SK-N-SH (cell line): ENCODE data around the gene OR6B1. TPM values are rescaled to one million over a fixed set of nuclear protein-coding genes. Genes with fewer than 3 reads are reported as not detected.

Source experiments
- CTCF ChIA-PET: fragments of 300-600, 350-600 bp; formaldehyde crosslinking; extraction: SDS; loops from one replicate; lab custom pipeline; 2021; lab: Yijun Ruan, JAX
- POLR2A ChIA-PET: fragments of 350-600 bp; sonication (Branson Sonifier 250); formaldehyde crosslinking; extraction: SDS; loops from one replicate; lab custom pipeline; 2020; ENCODE audit warnings: antibody characterized with exemption, inconsistent platforms; lab: Yijun Ruan, JAX
- DNase-seq: peaks from one replicate; pipeline ENCODE4 v3.0.0; 2012
- H2AFZ ChIP-seq: fragments of 200-600 bp; sonication (generic); 2 replicates; pipeline ENCODE4 v1.8.1; 2016; ENCODE audit warnings: antibody characterized with exemption, mild to moderate bottlenecking, low read depth
- H3F3A ChIP-seq: fragments of 200-600 bp; sonication (generic); replicated peaks from 2 replicates; pipeline ENCODE3; 2016; ENCODE audit warnings: antibody characterized with exemption, mild to moderate bottlenecking; ENCODE audit not compliant: insufficient read depth
- H3K27ac ChIP-seq, 2 experiments: fragments of 200-500 bp in 1 of 2; fragments of 200-600 bp in 1 of 2; sonication (Bioruptor generic) in 1 of 2; sonication (generic), shearing (Covaris generic) in 1 of 2; 2 replicates each; pipeline versions ENCODE4 v1.5.1 to v1.6.1; 2014 to 2016; ENCODE audit warnings: low read depth in 2 of 2, inconsistent platforms in 1 of 2, low read length in 1 of 2, mild to moderate bottlenecking in 1 of 2, mixed read lengths in 1 of 2
- H3K27me3 ChIP-seq: fragments of 200-600 bp; sonication (generic), shearing (Covaris generic); 2 replicates; pipeline ENCODE4 v1.6.1; 2016; ENCODE audit warnings: mixed run types; ENCODE audit not compliant: insufficient read depth
- H3K36me3 ChIP-seq, 2 experiments: fragments of 200-500 bp in 1 of 2; fragments of 200-600 bp in 1 of 2; sonication (Bioruptor generic) in 1 of 2; sonication (generic) in 1 of 2; replicated peaks in 1 of 2; 2 replicates each; pipeline versions ENCODE3 to v1.5.1; 2014 to 2016; ENCODE audit warnings: low read length in 1 of 2, mild to moderate bottlenecking in 1 of 2; ENCODE audit not compliant: insufficient read depth in 2 of 2, control insufficient read depth in 1 of 2
- H3K4me1 ChIP-seq, 2 experiments: fragments of 200-500 bp in 1 of 2; fragments of 200-600 bp in 1 of 2; sonication (Bioruptor generic) in 1 of 2; sonication (generic), shearing (Covaris generic) in 1 of 2; 2 replicates each; pipeline versions ENCODE4 v1.5.1 to v1.6.1; 2014 to 2016; ENCODE audit warnings: low read depth in 1 of 2, low read length in 1 of 2, mixed run types in 1 of 2; ENCODE audit not compliant: insufficient read depth in 2 of 2, control insufficient read depth in 1 of 2
- H3K4me2 ChIP-seq: fragments of 200-600 bp; sonication (generic), shearing (Covaris generic); 2 replicates; pipeline ENCODE4 v1.6.1; 2017; ENCODE audit warnings: mixed run types
- H3K4me3 ChIP-seq, 2 experiments: fragments of 200-500 bp in 1 of 2; fragments of 200-600 bp in 1 of 2; sonication (Bioruptor generic) in 1 of 2; sonication (generic), shearing (Covaris generic) in 1 of 2; 2 replicates each; pipeline versions ENCODE4 v1.5.1 to v1.8.1; 2014 to 2016; ENCODE audit warnings: low read depth in 2 of 2, inconsistent platforms in 1 of 2, low read length in 1 of 2, mild to moderate bottlenecking in 1 of 2, mixed read lengths in 1 of 2, moderate library complexity in 1 of 2
- H3K79me2 ChIP-seq: fragments of 200-600 bp; sonication (generic); 2 replicates; pipeline ENCODE4 v1.8.1; 2017; ENCODE audit warnings: mild to moderate bottlenecking; ENCODE audit not compliant: insufficient read depth
- H3K9ac ChIP-seq: fragments of 200-600 bp; sonication (generic); 2 replicates; pipeline ENCODE4 v1.6.1; 2017; ENCODE audit warnings: mixed run types
- H3K9me2 ChIP-seq: fragments of 200-600 bp; sonication (generic); 2 replicates; pipeline ENCODE4 v1.6.1; 2017; ENCODE audit warnings: mixed run types
- H3K9me3 ChIP-seq: fragments of 200-600 bp; sonication (generic); 2 replicates; pipeline ENCODE4 v1.6.1; 2017; ENCODE audit warnings: mixed run types, mild to moderate bottlenecking, moderate library complexity
- H4K20me1 ChIP-seq: fragments of 200-600 bp; sonication (generic); 2 replicates; pipeline ENCODE4 v1.6.1; 2017; ENCODE audit warnings: mild to moderate bottlenecking, mixed run types; ENCODE audit not compliant: insufficient read depth
- EP300 ChIP-seq, 2 experiments: IDR thresholded peaks; 2 replicates each; pipeline versions ENCODE4 v1.4.0 to v1.6.1; 2012; ENCODE audit warnings: borderline replicate concordance in 1 of 2, low read depth in 1 of 2, low read length in 1 of 2
- EZH2phosphoT487 ChIP-seq: fragments of 200-600 bp; sonication (generic); IDR thresholded peaks from 2 replicates; pipeline ENCODE4 v1.6.1; 2017; ENCODE audit warnings: low read depth, mixed run types, mild to moderate bottlenecking, antibody characterized with exemption, moderate library complexity, borderline replicate concordance
- FOSL2 ChIP-seq: IDR thresholded peaks from 2 replicates; pipeline ENCODE4 v1.4.0; 2012; ENCODE audit warnings: low read depth, mild to moderate bottlenecking, moderate library complexity, borderline replicate concordance
- FOXJ3 ChIP-seq: sonication (generic); formaldehyde crosslinking; IDR thresholded peaks from 2 replicates; pipeline ENCODE4 v1.5.1; 2020; ENCODE audit warnings: mild to moderate bottlenecking, missing genetic modification reagents
- GABPA ChIP-seq: IDR thresholded peaks from 2 replicates; pipeline ENCODE4 v1.4.0; 2012; ENCODE audit warnings: low read depth, mild to moderate bottlenecking
- GATA2 ChIP-seq: sonication (generic); formaldehyde crosslinking; IDR thresholded peaks from 2 replicates; pipeline ENCODE4 v1.5.0; 2020; ENCODE audit warnings: mild to moderate bottlenecking, missing genetic modification reagents
- MEF2A ChIP-seq: IDR thresholded peaks from 2 replicates; pipeline ENCODE4 v1.4.0; 2012; ENCODE audit warnings: low read depth, borderline replicate concordance
- MXI1 ChIP-seq: IDR thresholded peaks from 2 replicates; pipeline ENCODE4 v1.6.1; 2012; ENCODE audit warnings: mild to moderate bottlenecking, low read depth, low read length, improper control_type of control experiment
- NRF1 ChIP-seq: IDR thresholded peaks from 2 replicates; pipeline ENCODE4 v1.6.1; 2012; ENCODE audit warnings: low read depth, mild to moderate bottlenecking, low read length
- PBX3 ChIP-seq: IDR thresholded peaks from 2 replicates; pipeline ENCODE4; 2012
- RCOR1 ChIP-seq: fragments of 150-350 bp; IDR thresholded peaks from 2 replicates; pipeline ENCODE4 v1.6.1; 2017; ENCODE audit warnings: antibody characterized with exemption, low read length
- RFX5 ChIP-seq: IDR thresholded peaks from 2 replicates; pipeline ENCODE4 v1.6.1; 2012; ENCODE audit warnings: mild to moderate bottlenecking, improper control_type of control experiment, low read length
- RXRA ChIP-seq: IDR thresholded peaks from 2 replicates; pipeline ENCODE4 v1.4.0; 2012; ENCODE audit warnings: low read depth, mild to moderate bottlenecking, borderline replicate concordance
- SIN3A ChIP-seq: IDR thresholded peaks from 2 replicates; pipeline ENCODE4 v1.6.1; 2012; ENCODE audit warnings: low read depth, mild to moderate bottlenecking, low read length, moderate library complexity, borderline replicate concordance
- TAF1 ChIP-seq: IDR thresholded peaks from 2 replicates; pipeline ENCODE4 v1.6.1; 2012; ENCODE audit warnings: low read depth, mild to moderate bottlenecking, low read length, moderate library complexity, borderline replicate concordance
- TCF12 ChIP-seq: IDR thresholded peaks from 2 replicates; pipeline ENCODE4 v1.4.0; 2012
- TEAD4 ChIP-seq: IDR thresholded peaks from 2 replicates; pipeline ENCODE4 v1.4.0; 2012; ENCODE audit warnings: mild to moderate bottlenecking, borderline replicate concordance; ENCODE audit not compliant: insufficient read depth
- YY1 ChIP-seq: IDR thresholded peaks from 2 replicates; pipeline ENCODE4 v1.4.0; 2012; ENCODE audit warnings: low read depth, mild to moderate bottlenecking
- WGBS: methylation state at CpG from one replicate; pipeline ENCODE4 v1.1.6; 2017; ENCODE audit warnings: low lambda C conversion rate; 5-methylcytosine and 5-hydroxymethylcytosine counted together
- polyA plus RNA-seq, 3 experiments: library from polyadenylated mRNA; depleted of rRNA; stranded (reverse); fragments of >200 nt; gene quantifications; 2 replicates each; pipeline ENCODE4 v1.2.3, GENCODE V29; 2012
- TF ChIP-seq, protein P1 (sequence below): fragments of 150-350 bp; IDR thresholded peaks from 2 replicates; pipeline ENCODE4 v1.6.1; 2016; ENCODE audit warnings: mild to moderate bottlenecking, low read depth, low read length

Gene OR6B1
- polyA plus RNA-seq, 1 of the 3 experiments (the other 2 are of a cell fraction) = not detected

- Histone ChIP-seq H3K4me3 (no peak overlapping the region), H3K79me2 (no peaks in the 10 kb centered on the region), H3K9ac (no peak overlapping the region), H3K4me1 (no peaks in the 10 kb centered on the region), H2AFZ (no peak overlapping the region), H3K27me3 (peaks cover 12% of the 10 kb centered on the region; the same call in 1 of the 2 replicates), H3F3A (no peaks in the 10 kb centered on the region), H3K4me2 (no peak overlapping the region), H3K9me3 (no peaks in the 10 kb centered on the region), H3K27ac (no peak overlapping the region), H3K36me3 (no peaks in the 10 kb centered on the region), H4K20me1 (no peaks in the 10 kb centered on the region), H3K9me2 (no peaks in the 10 kb centered on the region)
- no peak for DNase-seq
- TF ChIP-seq PBX3 (no peak), RFX5 (no peak), RCOR1 (no peak), TEAD4 (no peak), FOXJ3 (CRISPR knock-in tag) (no peak), SIN3A (no peak), MXI1 (no peak), EP300 (IDR thresholded peaks at IDR 0.05; ENCODE audit: borderline replicate concordance in 1 of 2, low read depth in 1 of 2, low read length in 1 of 2) (no peak), RXRA (no peak), MEF2A (no peak), TAF1 (no peak), GATA2 (CRISPR knock-in tag) (no peak), YY1 (no peak), NRF1 (no peak), EZH2phosphoT487 (no peak), GABPA (no peak), TCF12 (no peak), FOSL2 (no peak)
- TF ChIP-seq, protein P1, sequence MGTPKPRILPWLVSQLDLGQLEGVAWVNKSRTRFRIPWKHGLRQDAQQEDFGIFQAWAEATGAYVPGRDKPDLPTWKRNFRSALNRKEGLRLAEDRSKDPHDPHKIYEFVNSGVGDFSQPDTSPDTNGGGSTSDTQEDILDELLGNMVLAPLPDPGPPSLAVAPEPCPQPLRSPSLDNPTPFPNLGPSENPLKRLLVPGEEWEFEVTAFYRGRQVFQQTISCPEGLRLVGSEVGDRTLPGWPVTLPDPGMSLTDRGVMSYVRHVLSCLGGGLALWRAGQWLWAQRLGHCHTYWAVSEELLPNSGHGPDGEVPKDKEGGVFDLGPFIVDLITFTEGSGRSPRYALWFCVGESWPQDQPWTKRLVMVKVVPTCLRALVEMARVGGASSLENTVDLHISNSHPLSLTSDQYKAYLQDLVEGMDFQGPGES = no peak
- 9% methylated on average over 3 of the region's 3 CpGs for WGBS
- POLR2A ChIA-PET = no interaction called here
- CTCF ChIA-PET = no interaction called here
Measured at GRCh38 chr7:143958781-143959180, 41.3 kb upstream of the OR6B1 start.
